ENCODE data around the gene EBF4.

Gene EBF4

DNA sequence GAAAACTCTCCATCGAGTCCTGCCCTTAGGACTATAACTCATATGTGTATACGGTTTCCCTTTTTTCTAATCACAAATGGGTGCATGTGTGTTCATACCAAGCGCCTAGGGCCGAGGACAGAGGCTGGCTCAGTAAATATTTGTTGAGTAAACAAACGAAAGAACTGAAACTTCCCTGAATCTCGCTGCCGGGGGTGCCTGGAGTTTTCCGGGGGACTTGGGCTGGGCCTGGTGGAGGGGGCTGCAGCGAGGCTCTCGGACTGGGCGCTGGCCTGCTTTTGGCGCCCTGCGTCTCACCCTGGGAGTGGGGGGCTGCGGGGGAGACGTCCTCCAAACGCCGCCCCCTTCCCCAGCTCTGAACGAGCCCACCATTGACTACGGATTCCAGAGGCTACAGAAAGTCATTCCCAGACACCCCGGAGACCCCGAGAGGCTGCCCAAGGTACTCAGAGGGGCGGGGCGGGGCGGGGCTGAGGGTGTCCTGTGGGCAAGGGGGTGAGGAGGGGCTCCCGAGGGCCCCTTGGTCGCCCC lies 58.8 kb downstream of the EBF4 start:
- DNase-seq (no peak), ATAC-seq (no peak)
- H3K27me3 Mint-ChIP-seq: peaks cover 63% of the 10 kb centered on the region
- peaks cover 53% of the 10 kb centered on the region for H3K4me1 Mint-ChIP-seq
- H3K9me3 Mint-ChIP-seq: no peaks in the 10 kb centered on the region
- no peak overlapping the region for H3K27ac Mint-ChIP-seq
- H3K4me3 Mint-ChIP-seq: peak overlapping the region; percentile 56 to 62

DNA sequence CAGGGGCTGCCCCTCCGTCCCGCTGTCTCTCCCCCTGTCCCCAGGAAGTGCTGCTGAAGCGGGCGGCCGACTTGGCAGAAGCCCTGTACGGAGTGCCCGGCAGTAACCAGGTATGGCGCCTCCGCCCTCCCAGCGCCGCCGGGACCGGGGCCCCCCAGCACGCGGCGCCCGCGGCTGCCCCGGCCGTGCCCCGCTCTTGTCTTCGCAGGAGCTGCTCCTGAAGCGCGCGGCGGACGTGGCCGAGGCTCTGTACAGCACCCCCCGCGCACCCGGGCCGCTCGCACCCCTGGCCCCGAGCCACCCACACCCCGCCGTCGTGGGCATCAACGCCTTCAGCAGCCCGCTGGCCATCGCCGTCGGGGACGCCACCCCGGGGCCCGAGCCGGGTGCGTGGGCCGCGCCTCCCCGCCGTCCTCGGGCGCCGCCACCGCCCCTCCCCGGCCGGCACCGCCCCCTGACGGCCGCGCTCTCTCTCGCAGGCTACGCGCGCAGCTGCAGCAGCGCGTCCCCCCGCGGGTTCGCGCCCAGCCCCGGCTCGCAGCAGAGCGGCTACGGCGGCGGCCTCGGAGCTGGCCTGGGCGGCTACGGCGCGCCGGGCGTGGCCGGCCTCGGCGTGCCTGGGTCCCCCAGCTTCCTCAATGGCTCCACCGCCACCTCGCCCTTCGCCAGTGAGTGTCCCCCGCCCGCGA lies 59.4 kb downstream of the EBF4 start:
- H3K27ac Mint-ChIP-seq: no peak overlapping the region

DNA sequence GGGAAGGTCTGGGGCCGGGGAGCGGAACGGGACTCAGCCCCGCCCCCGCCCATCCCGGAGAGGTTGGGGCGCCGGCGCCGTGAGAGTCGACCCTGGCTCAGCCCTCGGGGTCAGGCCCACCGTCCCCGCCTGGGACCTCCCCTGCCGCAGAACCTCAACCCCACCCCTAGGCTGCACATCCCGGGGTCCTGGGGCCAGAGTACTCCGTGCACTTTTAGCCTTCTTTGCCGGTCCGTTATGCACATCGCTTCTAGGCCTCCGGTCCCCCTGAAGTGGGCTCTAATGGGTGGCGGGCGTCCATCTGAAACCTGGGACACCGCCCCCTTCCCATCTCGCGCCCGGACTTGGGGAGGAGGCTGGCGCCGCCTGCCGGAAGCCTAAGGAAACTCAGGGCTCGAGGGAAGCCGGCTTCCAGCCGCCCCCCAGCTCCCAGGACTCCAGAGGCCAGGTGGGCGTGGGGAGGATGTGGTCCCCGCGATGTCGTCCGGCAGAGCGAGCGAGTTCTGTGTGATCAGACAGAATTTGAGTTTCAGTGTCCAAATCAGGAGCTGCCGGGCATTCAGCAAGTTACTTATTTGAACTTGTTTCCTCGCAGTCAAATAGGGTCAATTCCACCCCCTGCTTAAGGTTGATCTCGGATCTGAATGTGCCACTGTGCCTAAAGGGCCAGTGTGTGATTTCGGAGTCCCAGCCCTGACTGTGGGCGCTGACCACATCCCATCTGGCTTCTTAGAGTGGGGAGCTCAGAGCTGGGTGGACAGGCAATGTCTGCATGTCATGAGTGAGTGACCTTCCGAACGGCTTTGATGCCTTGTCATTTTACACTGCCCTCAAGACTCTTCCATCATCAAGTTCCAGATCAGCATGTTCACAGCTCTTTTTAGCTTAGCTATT lies 60.2 kb downstream of the EBF4 start:
- Mint-ChIP-seq H3K4me1 (peaks cover 53% of the 10 kb centered on the region), H3K9me3 (no peaks in the 10 kb centered on the region), H3K27ac (no peak overlapping the region), H3K4me3 (peak overlapping the region; percentile 77 to 86), H3K27me3 (peaks cover 77% of the 10 kb centered on the region)
- DNase-seq (peak; percentile 39 to 44), ATAC-seq (peak; percentile 18)

More for the DNA sequence above, 59.4 kb downstream of the EBF4 start:
- DNase-seq (peak; percentile 51 to 57), ATAC-seq (peak; percentile 59)
- H3K4me3 Mint-ChIP-seq: peak overlapping the region in 1 of 2 donors; percentile 86
- peaks cover 53% of the 10 kb centered on the region for H3K4me1 Mint-ChIP-seq
- no peaks in the 10 kb centered on the region for H3K9me3 Mint-ChIP-seq
- peaks cover 69% of the 10 kb centered on the region for H3K27me3 Mint-ChIP-seq

GRCh38 chr20:2753461-2754040 lies 61.0 kb downstream of the EBF4 start:
- Mint-ChIP-seq H3K4me1 (peaks cover 46% of the 10 kb centered on the region), H3K4me3 (peak overlapping the region; percentile 77 to 86), H3K9me3 (no peaks in the 10 kb centered on the region), H3K27me3 (peaks cover 77% of the 10 kb centered on the region), H3K27ac (no peak overlapping the region)
- no peak for ATAC-seq
- DNase-seq: no peak

DNA sequence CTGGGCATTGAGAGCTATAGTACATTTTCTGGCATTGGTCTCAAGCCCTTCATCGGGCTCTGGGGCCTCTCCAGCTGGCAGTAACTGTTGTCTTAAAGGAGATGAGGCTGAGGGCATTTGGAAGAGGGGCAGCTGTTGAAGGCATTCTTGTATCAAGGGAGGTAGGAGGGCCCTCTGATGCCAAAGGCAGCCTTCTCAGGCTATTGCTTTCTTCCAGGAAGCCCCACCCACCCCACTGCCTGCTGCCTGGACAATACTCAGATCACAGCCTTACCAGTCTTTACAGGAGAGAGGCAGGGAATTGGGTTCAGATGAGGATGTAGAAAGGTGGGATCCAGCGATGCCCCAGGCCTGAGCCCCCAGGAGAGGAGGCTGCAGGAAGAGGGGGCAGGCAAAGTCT lies 61.8 kb downstream of the EBF4 start:
- Mint-ChIP-seq H3K9me3 (no peaks in the 10 kb centered on the region), H3K4me3 (peak overlapping the region in 1 of 2 donors; percentile 10), H3K27me3 (peaks cover 80% of the 10 kb centered on the region), H3K27ac (peak overlapping the region; percentile 40 to 64), H3K4me1 (peaks cover 46% of the 10 kb centered on the region)
- no peak for ATAC-seq
- DNase-seq: no peak

DNA sequence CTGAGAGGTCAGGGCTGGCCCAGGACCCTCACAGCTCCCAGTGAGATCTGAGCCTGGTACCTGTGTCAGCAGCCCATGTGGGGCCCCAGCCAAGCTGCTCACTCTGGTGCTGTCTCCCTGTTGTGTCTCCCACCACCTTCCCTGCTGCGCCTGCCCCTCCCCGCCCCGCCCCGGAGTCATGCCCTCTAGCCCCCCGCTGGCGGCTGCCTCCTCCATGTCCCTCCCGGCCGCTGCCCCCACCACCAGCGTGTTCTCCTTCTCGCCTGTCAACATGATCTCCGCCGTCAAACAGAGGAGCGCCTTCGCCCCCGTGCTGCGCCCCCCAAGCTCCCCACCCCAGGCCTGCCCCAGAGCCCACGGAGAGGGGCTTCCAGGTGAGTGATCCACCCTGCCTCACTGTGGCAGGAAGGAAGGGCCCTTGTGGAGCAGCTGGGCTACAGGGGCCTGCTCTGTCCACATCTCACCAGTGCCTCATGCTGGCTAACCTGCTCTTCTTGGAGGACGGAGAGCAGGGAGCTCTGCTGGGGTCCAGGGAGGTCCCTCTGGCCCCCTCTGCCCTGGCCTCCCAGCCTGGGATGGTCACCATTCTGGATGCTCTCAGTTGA lies 63.0 kb downstream of the EBF4 start:
- H3K27me3 Mint-ChIP-seq: peaks cover 80% of the 10 kb centered on the region
- ATAC-seq (no peak), DNase-seq (no peak)
- peaks cover 35% of the 10 kb centered on the region for H3K4me1 Mint-ChIP-seq
- no peaks in the 10 kb centered on the region for H3K9me3 Mint-ChIP-seq
- no peak overlapping the region for H3K4me3 Mint-ChIP-seq
- no peak overlapping the region for H3K27ac Mint-ChIP-seq

DNA sequence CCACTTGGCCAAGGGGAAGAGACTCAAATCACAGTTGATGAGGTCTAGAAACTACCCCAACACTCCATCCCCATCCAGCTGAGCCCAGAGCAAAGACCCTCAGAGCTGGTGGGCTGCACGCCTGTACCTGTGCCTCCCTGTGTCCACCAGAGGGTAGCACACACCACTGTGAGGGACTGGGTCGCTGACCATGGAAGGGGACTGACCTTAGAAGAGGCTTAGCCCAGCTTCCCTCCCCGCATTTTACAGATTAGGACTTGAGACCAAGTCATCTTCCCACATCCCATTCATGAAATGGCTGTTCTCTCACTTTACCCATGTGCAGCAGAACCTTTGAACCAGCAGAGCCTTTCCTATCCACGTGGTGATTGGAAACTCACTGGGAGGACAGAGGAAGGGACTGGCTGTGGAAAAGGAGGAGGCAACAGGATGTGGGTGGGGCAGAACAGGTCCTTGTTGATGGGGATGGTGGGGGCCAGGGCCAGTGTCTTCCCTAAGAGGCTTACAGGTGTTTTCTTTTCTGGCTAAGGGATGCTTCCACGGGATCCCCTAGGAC lies 63.6 kb downstream of the EBF4 start:
- Mint-ChIP-seq H3K9me3 (no peaks in the 10 kb centered on the region), H3K27ac (no peak overlapping the region), H3K4me1 (peaks cover 29% of the 10 kb centered on the region), H3K4me3 (no peak overlapping the region), H3K27me3 (peaks cover 80% of the 10 kb centered on the region)
- ATAC-seq (no peak), DNase-seq (no peak)

DNA sequence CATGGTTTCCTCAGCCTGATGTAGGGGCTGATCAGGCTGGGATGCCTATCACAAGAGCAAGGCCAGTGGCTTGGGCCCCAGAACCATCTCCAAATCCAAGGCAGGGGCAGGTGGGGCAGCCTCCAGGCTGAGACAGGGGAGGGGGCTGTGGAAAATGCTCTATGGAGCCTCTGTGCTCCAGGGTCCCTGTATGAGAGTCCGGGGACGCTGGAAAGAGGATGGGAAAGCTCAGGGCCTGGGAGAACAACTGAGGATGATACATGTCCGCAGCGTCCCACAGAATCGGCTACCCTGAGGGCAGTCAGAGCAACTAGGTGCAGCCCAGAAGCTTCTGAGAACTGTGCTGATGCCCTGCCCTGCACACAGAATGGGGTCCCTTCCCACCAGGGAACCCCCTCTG lies 64.4 kb downstream of the EBF4 start:
- Mint-ChIP-seq H3K4me3 (no peak overlapping the region), H3K27ac (no peak overlapping the region)

DNA sequence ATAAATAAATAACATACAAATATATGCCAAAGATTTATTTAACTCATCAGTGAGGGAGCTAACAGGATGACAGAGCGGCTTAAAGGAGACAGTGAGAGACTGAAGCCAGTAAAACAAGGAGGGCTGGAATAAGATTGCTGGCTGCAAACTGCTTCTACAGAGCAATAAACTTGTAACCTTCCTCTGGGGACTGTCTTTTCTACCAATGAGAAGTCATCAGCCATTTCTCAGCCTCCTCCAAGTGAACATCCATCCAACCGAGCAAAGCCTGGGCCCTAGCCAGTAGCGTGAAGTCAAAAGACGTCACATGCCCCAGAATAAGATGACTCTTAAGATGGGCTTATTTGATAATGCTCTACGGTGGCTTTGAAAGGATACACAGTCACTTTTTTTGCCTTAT lies 65.4 kb downstream of the EBF4 start:
- Mint-ChIP-seq H3K9me3 (no peaks in the 10 kb centered on the region), H3K27ac (no peak overlapping the region), H3K4me1 (peaks cover 19% of the 10 kb centered on the region), H3K4me3 (no peak overlapping the region), H3K27me3 (peaks cover 81% of the 10 kb centered on the region)
- ATAC-seq (no peak), DNase-seq (no peak)

More for the DNA sequence above, 64.4 kb downstream of the EBF4 start:
- Mint-ChIP-seq H3K4me1 (peaks cover 25% of the 10 kb centered on the region), H3K27me3 (peaks cover 79% of the 10 kb centered on the region), H3K9me3 (no peaks in the 10 kb centered on the region)
- ATAC-seq (no peak), DNase-seq (no peak)

GRCh38 chr20:2759143-2759542 lies 66.6 kb downstream of the EBF4 start:
- ATAC-seq: no peak

DNA sequence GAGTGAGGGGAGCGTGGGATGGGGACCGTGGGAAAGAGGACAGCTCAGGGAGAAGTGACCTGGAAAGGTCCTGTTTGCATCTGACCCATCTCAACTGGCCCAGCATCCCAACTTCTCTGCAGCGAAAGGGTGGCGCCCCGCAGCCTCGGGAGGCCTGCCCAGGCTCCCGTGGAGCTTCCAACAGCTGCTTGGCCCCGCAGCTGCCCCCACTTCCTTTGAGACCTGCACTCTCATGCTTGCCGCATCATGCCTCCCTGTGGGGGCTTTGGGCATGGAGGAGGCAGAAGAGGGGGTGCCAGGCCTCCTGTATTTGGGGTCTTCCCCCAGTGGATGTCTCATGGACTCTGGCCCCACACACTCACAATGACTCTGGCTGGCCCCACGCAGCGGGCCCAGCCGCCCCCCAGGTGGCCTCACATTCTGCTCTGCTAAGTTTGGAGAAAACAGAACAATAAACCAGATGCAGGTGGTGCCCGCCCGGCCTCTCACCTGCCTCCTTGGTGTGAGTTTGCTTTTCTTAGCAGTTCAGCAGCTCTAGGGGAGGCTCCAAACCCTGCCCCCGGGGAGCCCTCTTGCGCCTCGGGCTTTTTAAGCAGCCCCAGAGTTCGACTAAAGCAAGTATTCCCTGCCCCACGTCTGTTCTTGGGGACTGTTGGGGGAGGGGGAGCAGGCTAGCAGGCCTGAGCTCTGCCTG lies 67.2 kb downstream of the EBF4 start:
- ATAC-seq (no peak), DNase-seq (no peak)
- Mint-ChIP-seq H3K9me3 (no peaks in the 10 kb centered on the region), H3K27me3 (peaks cover 69% of the 10 kb centered on the region), H3K27ac (no peak overlapping the region), H3K4me3 (no peak overlapping the region), H3K4me1 (peaks cover under 1% of the 10 kb centered on the region)

More at GRCh38 chr20:2759143-2759542, 66.6 kb downstream of the EBF4 start:
- Mint-ChIP-seq H3K9me3 (no peaks in the 10 kb centered on the region), H3K4me3 (no peak overlapping the region), H3K4me1 (peaks cover 7% of the 10 kb centered on the region), H3K27me3 (peaks cover 75% of the 10 kb centered on the region), H3K27ac (no peak overlapping the region)
- no peak for DNase-seq

DNA sequence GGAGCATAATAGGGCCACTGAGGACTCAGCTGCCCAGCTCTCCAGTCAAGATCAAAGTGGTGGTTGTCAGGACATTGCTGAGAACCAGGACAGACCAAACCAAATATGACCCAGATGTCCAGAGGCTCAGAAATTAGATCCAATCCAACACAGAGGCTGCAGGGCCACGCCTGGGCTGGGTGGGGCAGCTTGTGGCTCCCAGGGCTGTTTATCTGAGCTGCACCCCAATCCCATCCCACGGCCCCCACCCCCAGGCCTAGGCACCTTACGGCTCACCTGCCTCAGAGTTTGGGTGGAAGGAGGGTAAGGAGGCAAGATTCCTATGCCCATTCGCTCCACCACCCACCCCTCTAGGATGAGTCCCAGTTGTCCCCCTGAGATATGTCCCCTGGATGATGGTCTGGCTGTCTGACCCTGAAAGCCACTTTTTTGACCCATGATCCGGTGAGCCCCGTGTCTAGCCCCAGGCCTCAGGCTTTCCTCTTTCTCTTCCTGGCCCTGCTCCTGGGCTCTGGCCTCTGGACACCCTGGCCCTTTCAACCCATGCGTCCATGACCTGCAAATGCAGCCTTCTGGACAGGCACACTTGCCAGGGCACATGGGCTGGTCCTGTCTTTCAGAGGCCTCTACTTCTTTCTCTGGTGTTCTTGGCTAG lies 67.8 kb downstream of the EBF4 start:
- no peak for DNase-seq
- Mint-ChIP-seq H3K4me3 (no peak overlapping the region), H3K4me1 (no peaks in the 10 kb centered on the region), H3K27me3 (peaks cover 62% of the 10 kb centered on the region), H3K9me3 (no peaks in the 10 kb centered on the region), H3K27ac (no peak overlapping the region)
- no peak for ATAC-seq

GRCh38 chr20:2760952-2761305 lies 68.3 kb downstream of the EBF4 start:
- Mint-ChIP-seq H3K4me3 (no peak overlapping the region), H3K9me3 (no peaks in the 10 kb centered on the region), H3K27ac (peak overlapping the region in 1 of 2 donors; percentile 3), H3K4me1 (no peaks in the 10 kb centered on the region), H3K27me3 (peaks cover 57% of the 10 kb centered on the region)
- no peak for ATAC-seq
- no peak for DNase-seq

- DNase-seq (no peak), ATAC-seq (peak; percentile 11)
- H3K4me3 Mint-ChIP-seq: no peak overlapping the region
- no peak overlapping the region for H3K27ac Mint-ChIP-seq
- H3K9me3 Mint-ChIP-seq: no peaks in the 10 kb centered on the region
- H3K4me1 Mint-ChIP-seq: no peaks in the 10 kb centered on the region
- H3K27me3 Mint-ChIP-seq: peaks cover 47% of the 10 kb centered on the region
Observed at GRCh38 chr20:2761885-2762284, 69.3 kb downstream of the EBF4 start.
